Globus pallidus (tissue), 1 donor: ENCODE data around the gene C18orf63.

Source experiments
- DNase-seq: peaks from one replicate; pipeline ENCODE4 v3.0.0-alpha.2; 2015; ENCODE audit warnings: low spot score

The C18orf63 gene

DNA sequence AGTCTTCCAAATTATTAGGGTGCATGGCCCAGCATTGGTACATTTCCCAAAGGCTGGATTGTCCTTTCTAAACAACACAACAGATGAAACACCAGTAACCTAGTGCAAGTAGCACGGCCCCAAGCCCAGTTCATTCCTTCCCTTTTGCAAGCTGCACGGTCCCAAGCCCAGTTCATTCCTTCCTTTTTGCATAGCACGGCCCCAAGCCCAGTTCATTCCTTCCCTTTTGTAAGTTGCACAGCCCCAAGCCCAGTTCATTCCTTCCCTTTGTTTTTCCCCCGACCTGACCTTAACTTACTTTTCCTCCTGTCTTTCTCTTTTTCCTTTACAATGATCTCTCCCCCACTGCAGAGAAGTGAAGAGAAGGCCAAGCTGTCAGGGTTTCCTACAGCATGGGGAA is 60.9 kb downstream of the C18orf63 start:
- DNase-seq = no peak

DNA sequence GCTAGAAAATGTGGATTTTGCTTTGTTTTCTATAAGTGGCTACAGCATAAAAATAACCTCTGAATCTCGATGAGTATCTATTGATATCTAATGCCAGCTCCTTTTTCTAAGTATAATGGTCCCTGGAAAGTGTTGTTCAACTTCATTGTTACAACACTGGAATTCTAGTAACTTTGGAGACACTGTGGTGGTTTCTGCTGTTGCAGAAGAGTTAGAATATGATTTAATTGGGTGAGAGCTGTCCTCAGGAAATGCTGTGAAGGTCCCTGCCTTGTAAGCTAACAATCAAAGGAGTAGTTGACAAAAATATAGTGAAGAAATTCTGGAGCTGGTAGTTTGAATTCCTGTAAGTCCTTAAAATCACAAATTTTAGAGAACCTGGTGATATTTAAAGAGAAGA is 62.1 kb downstream of the C18orf63 start:
- no peak for DNase-seq

DNA sequence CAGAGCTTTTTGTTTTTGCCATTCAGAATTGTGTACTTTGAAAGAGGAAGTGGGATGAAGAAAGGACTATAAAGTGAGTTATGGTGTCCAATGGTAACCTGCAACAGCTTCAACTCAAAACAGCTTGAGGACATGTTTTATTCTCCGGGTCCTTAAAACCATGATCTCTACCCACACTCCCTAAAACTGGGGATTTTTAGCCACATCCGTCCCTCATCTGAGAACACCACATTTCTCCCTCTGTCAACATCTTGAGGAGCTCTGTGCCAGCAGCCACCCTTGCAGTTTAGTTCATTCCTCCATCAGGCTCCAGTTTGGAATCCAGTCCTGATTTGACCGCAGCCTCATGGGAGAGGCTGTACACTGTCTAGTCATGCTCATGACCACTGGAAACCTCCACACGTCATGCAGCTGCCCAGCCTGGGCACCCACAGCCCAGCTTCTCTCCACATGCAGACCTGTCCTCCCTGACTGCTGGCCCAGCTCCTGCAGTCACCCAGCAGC is 62.6 kb downstream of the C18orf63 start:
- DNase-seq = no peak

DNA sequence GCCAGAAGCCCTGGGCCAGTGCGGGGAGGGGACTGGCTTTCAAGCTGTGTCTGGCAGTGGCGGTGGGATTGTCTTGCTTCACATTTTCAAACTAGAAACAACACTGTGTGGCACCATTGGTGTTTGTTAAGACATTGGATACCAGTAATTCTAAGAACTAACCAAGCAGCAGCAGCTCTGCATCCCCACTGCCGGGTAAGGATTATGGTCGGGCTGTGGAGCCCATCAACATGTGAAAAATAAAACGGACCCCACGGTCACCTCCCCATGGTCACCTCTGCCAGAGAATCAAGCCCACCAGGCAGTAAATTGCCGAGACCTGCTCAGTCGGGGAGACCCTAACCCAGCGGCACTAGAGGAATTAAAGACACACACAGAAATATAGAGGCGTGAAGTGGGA is 65.3 kb downstream of the C18orf63 start:
- DNase-seq = no peak

DNA sequence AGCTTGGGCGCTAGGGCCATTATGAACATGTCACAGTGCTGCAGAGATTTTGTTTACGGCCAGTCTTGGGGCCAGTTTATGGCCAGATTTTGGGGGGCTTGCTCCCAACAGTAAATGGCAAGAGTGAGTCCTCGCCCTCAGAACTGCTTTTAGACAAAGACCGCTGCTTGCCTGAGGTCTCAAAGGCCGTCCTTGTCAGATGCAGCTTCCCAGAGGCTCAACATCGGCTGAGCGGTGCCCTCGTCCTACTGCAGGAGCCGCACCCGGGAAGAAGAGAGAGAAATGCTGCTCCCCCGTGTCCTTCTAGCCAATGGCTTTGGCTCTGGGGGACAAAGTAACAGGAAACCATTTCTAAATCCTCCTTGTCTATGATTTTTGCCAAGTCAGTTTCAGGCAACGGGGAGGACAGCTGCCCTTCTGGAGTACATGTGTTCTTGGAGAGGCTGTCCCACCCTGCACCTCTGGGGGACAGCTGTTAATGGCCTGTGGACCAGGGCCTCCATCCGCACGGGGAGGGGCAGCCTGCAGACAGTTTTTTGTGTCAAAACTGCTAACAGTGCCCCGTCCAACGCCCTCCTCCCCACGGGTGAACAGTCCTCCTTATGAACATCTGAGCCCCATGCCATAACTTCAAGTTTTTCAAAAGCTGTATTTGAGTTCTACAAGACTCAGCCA is 66.1 kb downstream of the C18orf63 start:
- DNase-seq = no peak

DNA sequence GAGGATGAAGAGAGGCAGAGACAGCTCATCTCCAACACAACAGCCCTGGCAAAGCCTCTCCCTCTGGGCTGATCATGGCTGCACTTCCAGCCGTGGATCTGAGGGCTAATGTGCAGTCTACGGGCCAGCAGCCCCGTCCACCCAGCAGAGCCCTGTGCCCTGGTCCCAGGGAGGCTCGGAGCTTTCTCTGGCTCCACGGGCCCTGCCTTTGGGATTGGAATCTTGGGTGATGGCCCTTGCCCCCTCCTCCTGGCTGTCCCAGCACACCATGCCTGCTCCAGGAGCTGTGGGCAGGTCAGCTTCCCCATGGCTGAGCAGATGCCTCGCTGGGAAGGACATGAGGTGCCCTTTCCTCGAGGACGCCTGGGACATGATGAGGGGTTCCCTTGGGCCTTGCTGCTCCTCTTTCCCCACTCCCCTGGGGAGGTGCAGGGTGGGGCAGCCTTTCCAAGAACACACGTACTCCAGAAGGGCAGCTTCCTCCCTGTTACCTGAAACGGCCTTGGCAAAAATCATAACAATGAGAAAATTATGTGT is 66.9 kb downstream of the C18orf63 start:
- DNase-seq = no peak

DNA sequence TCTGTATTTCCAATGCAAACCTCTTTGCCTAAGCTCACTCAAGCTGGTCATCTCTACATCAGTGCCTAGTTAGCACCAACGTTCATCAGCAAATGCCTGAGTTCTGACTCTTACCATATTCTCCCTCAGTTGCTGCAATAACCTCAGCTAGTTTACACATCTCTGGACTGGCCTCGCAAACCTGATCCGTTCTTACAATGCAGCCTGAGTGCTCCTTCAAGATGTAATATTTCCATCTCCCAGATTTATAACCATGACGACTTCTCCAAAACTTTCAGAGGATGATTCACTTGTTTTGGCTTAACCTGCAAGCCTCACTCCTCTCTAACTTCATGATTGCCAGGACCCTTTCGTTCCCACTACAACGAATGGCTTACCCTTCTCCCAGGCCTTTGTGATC is 71.7 kb downstream of the C18orf63 start:
- no peak for DNase-seq

DNA sequence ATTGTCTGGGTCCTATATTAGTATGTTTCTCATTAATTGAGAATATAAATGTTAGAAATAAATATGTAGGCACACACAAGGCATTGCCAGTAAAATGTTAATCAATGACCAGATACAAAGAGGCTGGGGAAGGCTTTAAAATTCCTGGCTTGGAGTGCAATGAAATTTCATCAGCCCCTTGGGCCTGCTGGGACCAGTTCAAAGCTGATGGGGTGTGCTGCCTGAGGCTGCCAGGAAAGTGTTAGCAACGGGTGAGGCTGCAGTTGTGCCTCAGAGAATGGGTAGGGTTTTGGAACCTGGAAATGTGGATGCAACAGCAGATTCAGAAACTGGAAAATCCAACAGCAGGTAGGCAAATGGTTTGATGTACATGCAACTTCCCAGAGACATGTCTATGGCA is 72.6 kb downstream of the C18orf63 start:
- no peak for DNase-seq

DNA sequence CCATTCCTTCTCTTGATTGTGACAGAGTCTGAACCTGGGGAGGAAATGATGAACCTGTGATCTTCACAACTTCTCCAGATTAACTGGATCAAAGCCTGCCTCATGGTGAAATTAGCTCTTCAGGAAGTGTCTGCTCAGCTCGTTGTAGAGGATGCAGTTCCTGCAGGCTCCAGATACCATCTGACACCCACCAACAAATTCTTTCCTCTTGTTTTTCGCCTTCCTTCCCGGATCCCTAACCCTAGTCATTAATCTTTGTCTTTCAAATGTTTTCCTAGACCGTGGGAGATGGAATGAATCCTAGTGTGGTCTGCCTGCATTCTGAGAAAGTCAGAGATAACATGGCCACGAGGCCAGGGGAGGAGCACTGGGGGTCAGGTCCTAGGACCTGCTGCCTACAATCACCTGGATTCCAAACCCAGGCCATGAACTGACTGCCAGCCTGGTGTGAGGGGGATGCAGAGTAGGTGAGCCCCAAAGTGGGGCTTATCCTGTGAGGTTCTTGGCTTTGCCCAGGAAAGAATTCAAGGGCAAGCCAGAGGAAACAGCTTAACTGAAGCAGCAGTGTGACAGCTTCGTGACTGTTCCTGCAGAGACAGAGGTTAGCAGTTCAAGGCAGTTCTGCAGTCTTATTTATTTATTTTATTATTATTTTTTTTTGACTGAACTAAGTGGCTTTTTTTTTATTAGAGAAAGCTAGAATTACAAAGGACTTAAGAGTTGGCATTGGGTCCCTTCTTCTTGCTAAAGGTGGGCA is 73.7 kb downstream of the C18orf63 start:
- DNase-seq = no peak

DNA sequence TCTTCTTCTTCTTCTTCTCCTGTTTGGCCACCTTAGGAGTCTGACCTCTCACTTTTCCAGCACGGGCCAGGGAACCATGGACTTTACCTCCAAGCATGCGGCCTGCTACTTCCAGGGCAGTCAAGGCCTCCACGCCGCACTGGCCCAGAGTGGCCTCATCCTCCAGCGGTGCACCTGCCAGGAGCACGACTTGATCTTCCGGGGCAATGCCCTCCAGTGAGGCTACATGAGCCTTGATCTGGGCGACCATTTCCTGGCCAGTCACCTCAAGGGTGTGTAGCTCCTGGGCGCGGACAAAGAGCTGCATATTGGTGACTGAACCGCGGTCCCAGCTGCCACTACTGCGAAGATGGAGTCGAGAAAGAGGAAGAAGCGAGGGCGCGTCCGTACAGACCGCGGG is 74.4 kb downstream of the C18orf63 start:
- no peak for DNase-seq

DNA sequence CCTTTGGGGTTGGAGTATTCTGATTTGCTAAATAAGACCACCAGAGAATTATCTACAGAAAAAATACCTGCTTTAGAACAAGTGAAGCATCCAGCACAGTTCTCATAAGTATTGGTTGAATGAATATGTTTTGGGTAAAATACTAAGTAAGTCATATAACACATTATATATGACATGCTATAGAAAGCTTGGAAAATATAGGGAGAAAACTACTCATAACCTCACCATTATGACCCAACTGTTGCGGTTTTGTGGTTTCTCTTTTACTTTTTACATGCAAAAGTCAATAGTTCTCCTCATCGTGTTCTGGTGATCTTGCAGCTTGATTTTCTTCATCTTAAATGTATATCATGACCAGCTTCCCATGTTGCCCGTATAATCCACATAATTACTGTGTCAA is 75.3 kb downstream of the C18orf63 start:
- DNase-seq = no peak

DNA sequence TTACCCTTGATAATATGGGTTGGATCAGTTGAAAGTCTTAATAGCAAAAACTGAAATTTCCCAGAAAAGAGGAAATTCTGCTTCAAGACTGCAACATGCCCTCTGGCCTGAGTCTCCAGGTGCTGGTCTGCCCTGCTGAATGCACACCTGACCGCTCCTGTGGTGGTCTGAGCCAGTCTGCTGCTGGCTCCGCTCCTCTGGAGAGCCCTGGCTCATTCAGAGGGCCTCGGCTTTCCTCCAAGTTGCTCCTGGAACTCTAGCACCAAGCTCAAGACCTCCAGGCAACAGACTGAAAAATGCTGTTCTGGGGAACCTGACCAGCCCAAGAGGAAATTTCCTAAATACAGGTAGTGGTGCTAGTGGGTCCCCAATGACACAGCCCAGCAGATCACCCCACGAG is 76.7 kb downstream of the C18orf63 start:
- DNase-seq = no peak

DNA sequence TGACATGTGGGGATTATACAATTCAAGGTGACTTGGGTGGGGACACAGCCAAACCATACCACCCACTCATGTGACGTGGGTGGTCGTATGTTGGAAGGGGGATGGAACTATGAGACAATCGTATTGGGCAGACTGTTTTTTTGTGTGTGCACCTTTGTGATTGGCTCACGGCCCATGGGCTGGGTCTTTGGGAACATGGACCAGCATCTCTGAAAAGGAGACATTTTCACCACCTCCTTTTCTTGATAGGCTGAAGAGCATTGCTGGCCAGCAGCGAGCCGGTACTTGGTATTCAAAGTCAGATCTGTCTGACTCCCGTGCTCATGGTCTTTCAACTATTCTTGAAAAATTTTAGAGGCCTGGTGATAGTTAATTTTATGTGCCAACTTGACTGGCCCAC is 79.4 kb downstream of the C18orf63 start:
- DNase-seq = no peak

DNA sequence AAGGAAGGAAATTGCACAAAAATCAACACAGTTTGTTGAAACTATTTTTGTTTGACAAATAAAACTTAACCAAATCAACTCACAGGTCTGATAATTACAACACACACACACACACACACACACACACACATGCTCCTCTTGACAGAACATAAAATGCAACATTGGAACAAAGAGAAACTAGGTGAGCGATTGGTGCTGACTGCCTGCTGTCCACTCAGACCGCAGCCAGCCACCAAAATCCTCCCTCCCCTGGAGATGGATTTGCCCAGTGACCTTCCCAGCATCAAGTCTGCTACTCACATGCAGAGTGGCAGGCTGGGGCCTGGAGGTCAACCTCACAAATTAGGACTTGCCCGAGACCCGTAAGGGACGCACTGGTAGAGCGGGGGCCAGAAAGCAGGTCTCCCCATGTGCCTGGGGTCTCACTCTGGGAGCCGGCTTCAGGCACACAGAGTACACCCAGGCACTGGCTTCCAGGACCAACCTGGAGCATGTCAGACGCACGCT is 80.1 kb downstream of the C18orf63 start:
- no peak for DNase-seq

DNA sequence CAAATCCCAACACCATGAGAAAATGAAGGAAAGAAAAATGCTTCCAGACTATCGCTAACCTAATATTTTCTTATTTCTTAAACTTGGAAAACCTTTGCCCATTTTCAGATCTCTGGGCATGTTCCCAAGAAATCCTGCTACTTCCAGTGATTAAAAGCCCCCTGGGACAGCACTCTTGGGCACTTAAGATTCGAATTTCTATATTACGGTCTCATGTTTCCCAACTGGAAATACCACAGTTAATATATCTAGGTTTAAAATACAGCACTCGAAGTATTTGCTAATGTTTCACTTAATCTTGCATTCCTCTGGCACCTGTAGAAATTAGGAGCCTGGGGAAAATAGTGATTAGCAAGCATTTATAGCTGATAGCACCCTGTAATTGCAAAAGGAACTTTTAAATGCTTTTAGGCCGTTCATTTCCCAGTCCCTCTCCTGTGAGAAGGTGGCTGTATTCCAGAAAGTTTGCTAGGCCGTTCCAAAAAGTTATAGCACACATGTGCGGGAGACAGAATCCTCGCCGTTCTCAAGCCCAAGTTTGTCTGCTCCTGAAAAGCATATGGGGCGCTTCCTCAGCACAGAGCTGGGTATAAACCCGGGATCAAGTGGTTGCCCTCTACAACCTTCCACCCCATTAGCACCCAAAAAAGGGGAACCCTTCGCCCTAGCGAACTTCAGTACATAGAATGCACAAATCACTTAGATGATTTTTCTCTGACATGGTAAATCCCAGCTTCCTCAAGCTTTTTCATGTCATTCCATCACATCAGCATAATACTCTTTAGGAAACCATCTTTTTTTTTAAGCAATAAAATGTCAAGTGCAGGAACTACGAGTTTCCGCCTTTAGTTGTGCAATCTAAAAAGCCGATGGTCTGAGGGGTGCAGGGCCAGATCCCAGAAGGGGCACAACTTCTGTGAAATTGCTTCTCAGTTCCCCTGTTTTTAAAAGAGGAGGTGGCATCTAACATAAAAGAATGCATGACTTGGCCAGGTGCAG is 80.8 kb downstream of the C18orf63 start:
- no peak for DNase-seq

DNA sequence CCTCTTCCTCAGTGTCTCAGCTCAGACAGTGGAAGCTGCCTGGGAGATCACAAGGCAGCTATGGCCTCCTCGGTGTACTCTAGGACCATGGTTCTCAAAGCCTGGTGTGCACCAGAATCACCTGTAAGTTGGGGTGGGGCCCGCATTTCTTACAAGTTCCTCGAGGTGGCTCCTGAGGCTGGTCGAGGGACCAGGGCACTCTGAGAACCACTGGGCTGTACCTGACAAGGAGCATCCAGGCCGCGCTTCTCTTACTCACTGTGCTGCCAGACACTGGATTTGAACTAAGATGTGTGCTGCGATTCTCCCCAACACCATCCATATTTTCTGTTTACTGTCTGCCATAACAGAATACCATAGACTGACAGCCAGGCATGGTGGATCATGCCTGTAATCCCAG is 81.9 kb downstream of the C18orf63 start:
- DNase-seq = no peak

DNA sequence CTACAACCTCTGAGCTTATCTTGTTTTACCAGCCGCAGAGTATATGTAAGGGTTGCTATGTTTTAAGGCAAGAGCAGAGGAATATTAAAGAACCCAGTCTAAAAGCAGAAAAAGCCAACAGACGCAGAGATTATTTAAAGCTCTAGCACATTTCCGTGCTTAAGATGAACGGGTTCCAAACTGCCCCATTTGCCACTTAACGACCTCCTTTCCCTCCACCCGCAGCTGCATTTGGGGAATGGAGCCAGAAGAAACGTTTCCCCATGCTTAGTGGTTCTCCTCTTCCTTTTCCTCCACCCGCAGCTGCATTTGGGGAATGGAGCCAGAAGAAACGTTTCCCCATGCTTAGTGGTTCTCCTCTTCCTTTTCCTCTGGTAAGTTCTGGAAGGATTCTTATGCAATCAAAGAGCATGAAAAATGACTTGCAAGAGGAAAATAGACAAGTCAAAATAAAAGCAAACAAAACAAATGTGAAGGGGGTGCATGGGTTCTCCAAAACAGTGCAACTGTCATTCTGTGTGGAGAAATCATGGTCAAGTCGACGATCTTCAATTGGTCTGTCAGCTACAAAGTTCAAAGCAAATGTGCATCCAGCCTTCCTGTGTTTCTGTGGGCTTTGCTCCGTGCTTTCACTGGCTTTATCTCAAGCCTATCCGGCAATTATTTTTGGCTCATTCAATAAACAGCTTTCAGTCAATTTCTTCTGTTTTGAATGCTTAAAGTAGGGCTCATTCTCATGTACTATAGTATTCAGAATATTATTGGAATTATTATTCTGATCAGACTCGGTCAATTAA is 83.7 kb downstream of the C18orf63 start:
- DNase-seq = no peak

DNA sequence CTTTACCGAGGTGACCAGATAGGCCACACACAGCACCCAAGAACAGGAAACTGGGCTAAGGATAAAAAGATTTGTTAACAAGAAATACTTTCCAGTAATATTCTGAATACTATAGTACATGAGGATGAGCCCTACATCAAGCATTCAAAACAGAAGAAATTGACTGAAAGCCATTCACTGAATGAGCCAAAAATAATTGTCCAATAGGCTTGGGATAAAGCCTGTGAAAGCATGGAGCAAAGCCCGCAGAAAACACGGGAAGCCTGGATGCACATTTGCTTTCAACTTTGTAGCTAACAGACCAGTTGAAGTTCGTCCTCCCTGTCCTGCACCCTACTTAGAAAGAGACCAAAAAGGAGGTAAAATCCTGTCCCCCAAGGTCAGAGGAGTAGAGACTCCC is 85.2 kb downstream of the C18orf63 start:
- no peak for DNase-seq

DNA sequence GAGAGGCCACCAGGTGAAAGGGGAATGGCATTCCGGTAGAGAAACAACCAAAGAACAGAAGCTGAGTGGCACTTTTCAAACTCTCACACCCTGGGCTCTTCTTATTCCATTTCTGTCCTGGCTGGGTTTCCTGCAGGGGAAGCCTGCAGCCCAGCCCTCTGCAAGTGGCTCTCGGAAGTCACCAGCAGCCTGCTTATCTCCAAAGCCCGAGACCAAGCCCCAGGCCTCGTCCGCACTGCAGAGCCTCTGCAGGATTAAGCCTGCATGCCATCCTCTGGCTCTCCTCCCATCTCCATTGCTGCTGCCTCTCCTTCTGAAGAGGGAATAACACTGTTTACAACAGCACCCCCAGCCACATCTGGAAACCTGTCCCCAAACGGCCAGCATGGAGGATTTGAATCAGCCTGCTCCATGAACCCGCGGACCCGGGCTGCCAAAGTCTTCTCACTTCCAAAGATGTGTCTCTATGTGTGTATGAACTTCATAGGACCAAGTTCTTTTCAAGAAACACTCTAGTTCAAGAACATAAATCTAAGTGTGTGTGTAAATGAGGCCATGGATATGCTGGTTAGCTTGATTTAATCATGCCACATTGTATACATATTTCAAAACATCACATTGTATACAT is 87.3 kb downstream of the C18orf63 start:
- DNase-seq = no peak

DNA sequence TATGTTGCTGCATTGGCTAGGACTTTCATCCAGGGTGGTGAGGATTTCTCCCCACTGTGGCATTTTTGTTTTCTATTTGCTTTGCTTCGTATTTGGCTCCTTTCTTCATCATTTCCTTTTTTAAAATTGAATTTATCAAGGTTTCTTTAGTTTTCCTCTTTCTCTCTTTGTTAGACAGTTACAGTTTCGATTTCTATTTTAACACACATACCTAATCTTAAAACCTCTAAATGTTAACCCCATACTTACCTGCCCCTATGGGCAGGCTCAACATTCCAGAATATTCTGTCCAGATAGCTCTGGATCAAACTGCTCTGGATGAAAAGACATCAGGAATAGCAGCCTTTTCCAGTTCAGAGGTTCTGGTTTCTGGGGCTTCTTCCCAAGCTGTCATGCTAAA is 92.2 kb downstream of the C18orf63 start:
- DNase-seq = no peak
